Endothelial cell of umbilical vein (primary cell): ENCODE results near the gene TMEM184C. TPM values are rescaled to one million over a fixed set of nuclear protein-coding genes. Genes with fewer than 3 reads are reported as not detected.

Experiments
- BruUV-seq: library from RNA; stranded (reverse); fragments of 400-500 nt; replicated peaks from 2 replicates; lab custom pipeline; 2021; lab: Mats Ljungman, UMichigan
- CTCF ChIA-PET: fragments of 300-600, 350-600 bp; sonication (Branson Sonifier 250); formaldehyde crosslinking; loops from one replicate; lab custom pipeline; 2021; ENCODE audit warnings: antibody characterized with exemption, inconsistent platforms; lab: Charles Lee
- POLR2A ChIA-PET: fragments of 300-600, 350-600 bp; sonication (Branson Sonifier 250); formaldehyde crosslinking; loops from one replicate; lab custom pipeline; 2021; ENCODE audit warnings: antibody characterized with exemption, inconsistent platforms; lab: Charles Lee
- DNase-seq: peaks from one replicate; pipeline ENCODE4 v3.0.0-alpha.2; 2011; ENCODE audit warnings: low read depth, low spot score
- FAIRE-seq: peaks from 2 replicates; lab custom pipeline; 2011; peaks lifted over from hg19 to GRCh38; lab: Jason Lieb, UNC
- H2AFZ ChIP-seq: 2 replicates; pipeline ENCODE4 v1.6.0; 2012; ENCODE audit warnings: low read depth, low read length, control low read depth, inconsistent platforms
- H3K27ac ChIP-seq: 2 replicates; pipeline ENCODE4 v1.5.1; 2011; ENCODE audit warnings: low read depth, mild to moderate bottlenecking, control low read depth, low read length, moderate library complexity; ENCODE audit not compliant: insufficient read depth
- H3K27me3 ChIP-seq, 2 experiments: 2 replicates each; pipeline versions ENCODE4 v1.6.0 to v1.6.1; 2011; ENCODE audit warnings: low read length in 2 of 2, mixed read lengths in 1 of 2; ENCODE audit not compliant: control insufficient read depth in 2 of 2, insufficient read depth in 2 of 2
- H3K36me3 ChIP-seq, 2 experiments: 2 replicates in 1 of 2; 3 replicates in 1 of 2; pipeline ENCODE4 v1.5.1; 2011; ENCODE audit warnings: low read length in 2 of 2, mild to moderate bottlenecking in 1 of 2, moderate library complexity in 1 of 2; ENCODE audit not compliant: control insufficient read depth in 2 of 2, insufficient read depth in 2 of 2; ENCODE audit errors: extremely low read depth in 1 of 2
- H3K4me1 ChIP-seq: 3 replicates; pipeline ENCODE4 v1.5.1; 2011; ENCODE audit warnings: mild to moderate bottlenecking, low read length; ENCODE audit not compliant: control insufficient read depth, insufficient read depth; ENCODE audit errors: extremely low read depth
- H3K4me2 ChIP-seq: 2 replicates; pipeline ENCODE4 v1.6.1; 2011; ENCODE audit warnings: low read length, control low read depth, mixed read lengths; ENCODE audit not compliant: insufficient read depth
- H3K4me3 ChIP-seq, 3 experiments: fragments of 200-600 bp in 1 of 3; sonication (generic), shearing (Covaris generic) in 1 of 3; replicated peaks in 1 of 3; 2 replicates each; pipeline ENCODE4 v1.5.1; 2011 to 2016; ENCODE audit warnings: control low read depth in 3 of 3, low read length in 3 of 3, mild to moderate bottlenecking in 2 of 3, inconsistent platforms in 1 of 3, low read depth in 1 of 3, moderate library complexity in 1 of 3; ENCODE audit not compliant: insufficient read depth in 1 of 3
- H3K79me2 ChIP-seq: 2 replicates; pipeline ENCODE4 v1.6.0; 2012; ENCODE audit warnings: low read length, inconsistent platforms; ENCODE audit not compliant: control insufficient read depth, insufficient read depth
- H3K9ac ChIP-seq: replicated peaks from 2 replicates; pipeline ENCODE3; 2011; ENCODE audit warnings: low read length, control low read depth; ENCODE audit not compliant: insufficient read depth; ENCODE audit errors: extremely low read depth
- H3K9me1 ChIP-seq: replicated peaks from 3 replicates; pipeline ENCODE4 v1.6.0; 2011; ENCODE audit warnings: mild to moderate bottlenecking, low read length; ENCODE audit not compliant: control insufficient read depth, insufficient read depth; ENCODE audit errors: extremely low read depth
- H3K9me3 ChIP-seq: replicated peaks from 2 replicates; pipeline ENCODE4 v1.5.1; 2012; ENCODE audit warnings: low read length, inconsistent platforms; ENCODE audit not compliant: control insufficient read depth, insufficient read depth
- H4K20me1 ChIP-seq: replicated peaks from 2 replicates; pipeline ENCODE3; 2011; ENCODE audit warnings: mild to moderate bottlenecking, low read length; ENCODE audit not compliant: control insufficient read depth, insufficient read depth; ENCODE audit errors: extremely low read depth
- EZH2 ChIP-seq: IDR thresholded peaks from 2 replicates; pipeline ENCODE4 v1.6.1; 2012; ENCODE audit warnings: borderline replicate concordance, low read depth, mild to moderate bottlenecking, moderate library complexity, low read length, inconsistent platforms; ENCODE audit not compliant: severe bottlenecking
- FOS ChIP-seq: IDR thresholded peaks from 2 replicates; pipeline ENCODE4 v1.6.1; 2011; ENCODE audit warnings: mild to moderate bottlenecking, low read length, moderate library complexity, borderline replicate concordance; ENCODE audit not compliant: insufficient read depth
- GATA2 ChIP-seq: IDR thresholded peaks from 2 replicates; pipeline ENCODE4 v1.7.0; 2011; ENCODE audit warnings: low read depth, mild to moderate bottlenecking, moderate library complexity, mixed read lengths, low read length; ENCODE audit not compliant: insufficient read length, insufficient read depth
- JUN ChIP-seq: IDR thresholded peaks from 2 replicates; pipeline ENCODE4 v1.6.1; 2011; ENCODE audit warnings: borderline replicate concordance, low read depth; ENCODE audit not compliant: insufficient read length, insufficient read depth
- MYC ChIP-seq: IDR thresholded peaks from one replicate; pipeline ENCODE4 v1.6.1; 2011; ENCODE audit warnings: mild to moderate bottlenecking, low read depth, low read length
- POLR2A ChIP-seq: IDR thresholded peaks from 2 replicates; pipeline ENCODE4 v1.6.1; 2012; ENCODE audit warnings: low read depth, mild to moderate bottlenecking, control low read depth, low read length
- POLR2AphosphoS5 ChIP-seq: IDR thresholded peaks from 2 replicates; pipeline ENCODE4 v1.6.1; 2012; ENCODE audit warnings: low read depth, mild to moderate bottlenecking, control low read depth, low read length, moderate library complexity; ENCODE audit not compliant: insufficient read depth
- dilution Hi-C: fragments of 300-500 bp; cut with MboI; formaldehyde crosslinking; loops from one replicate; pipeline ENCODE4 v1.15.0; 2019; ENCODE audit warnings: low sequenced_read_pairs; ENCODE audit not compliant: extremely low pct_ligation_motif_present
- intact Hi-C: fragments of 100-400 bp; cut with micrococcal nuclease; formaldehyde crosslinking; loops from one replicate; pipeline ENCODE4 v1.10.0; 2022
- polyA plus RNA-seq, 4 experiments: library from polyadenylated mRNA; depleted of rRNA in 3 of 4; stranded (reverse) in 3 of 4; unstranded in 1 of 4; fragments of >200 nt; gene quantifications; 2 replicates each; pipeline versions ENCODE4 v1.2.1 to v1.2.3, GENCODE V29; 2011 to 2012; ENCODE audit warnings: missing spikeins in 1 of 4
- total RNA-seq: library from RNA; stranded (reverse); gene quantifications from 2 replicates; pipeline ENCODE4 v1.2.3, GENCODE V29; 2021
- TF ChIP-seq, protein P1 (sequence below), 2 donors: IDR thresholded peaks; 1 replicate in 1 of 2; 2 replicates in 1 of 2; pipeline ENCODE4 v1.5.1; 2011; ENCODE audit warnings: low read length in 2 of 2, mild to moderate bottlenecking in 2 of 2, moderate library complexity in 2 of 2, control low read depth in 1 of 2, inconsistent platforms in 1 of 2, low read depth in 1 of 2; ENCODE audit not compliant: insufficient read depth in 1 of 2; ENCODE audit errors: extremely low read depth in 1 of 2
- TF ChIP-seq, protein P2 (sequence below): IDR thresholded peaks from 2 replicates; pipeline ENCODE4 v1.6.1; 2011; ENCODE audit not compliant: insufficient read depth, insufficient read length

Gene TMEM184C
- total and polyA plus RNA-seq, 2 donors (not counting 3 experiments of a cell fraction or from before 2014, with no cell fraction given), result 10.3 to 29.2 TPM

- H3K36me3 ChIP-seq, result no peaks in the 10 kb centered on the region
- H3K4me3 ChIP-seq, result no peak overlapping the region
- CTCF ChIA-PET, result interaction anchor here (1.1 to 2.7 kb wide), 4 partner anchors 9 to 419 kb away, joined by 6 to 21 read pairs (median 7); no protein-coding TSS in a partner anchor
- H3K9me1 ChIP-seq, result no peaks in the 10 kb centered on the region
- TF ChIP-seq POLR2AphosphoS5 (no peak), JUN (no peak), GATA2 (no peak), EZH2 (no peak), POLR2A (no peak), FOS (no peak), MYC (no peak)
- TF ChIP-seq, protein P1, sequence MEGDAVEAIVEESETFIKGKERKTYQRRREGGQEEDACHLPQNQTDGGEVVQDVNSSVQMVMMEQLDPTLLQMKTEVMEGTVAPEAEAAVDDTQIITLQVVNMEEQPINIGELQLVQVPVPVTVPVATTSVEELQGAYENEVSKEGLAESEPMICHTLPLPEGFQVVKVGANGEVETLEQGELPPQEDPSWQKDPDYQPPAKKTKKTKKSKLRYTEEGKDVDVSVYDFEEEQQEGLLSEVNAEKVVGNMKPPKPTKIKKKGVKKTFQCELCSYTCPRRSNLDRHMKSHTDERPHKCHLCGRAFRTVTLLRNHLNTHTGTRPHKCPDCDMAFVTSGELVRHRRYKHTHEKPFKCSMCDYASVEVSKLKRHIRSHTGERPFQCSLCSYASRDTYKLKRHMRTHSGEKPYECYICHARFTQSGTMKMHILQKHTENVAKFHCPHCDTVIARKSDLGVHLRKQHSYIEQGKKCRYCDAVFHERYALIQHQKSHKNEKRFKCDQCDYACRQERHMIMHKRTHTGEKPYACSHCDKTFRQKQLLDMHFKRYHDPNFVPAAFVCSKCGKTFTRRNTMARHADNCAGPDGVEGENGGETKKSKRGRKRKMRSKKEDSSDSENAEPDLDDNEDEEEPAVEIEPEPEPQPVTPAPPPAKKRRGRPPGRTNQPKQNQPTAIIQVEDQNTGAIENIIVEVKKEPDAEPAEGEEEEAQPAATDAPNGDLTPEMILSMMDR (IDR thresholded peaks at IDR 0.05; ENCODE audit: extremely low read depth in 1 of 2, insufficient read depth in 1 of 2, low read depth in 1 of 2, low read length in 2 of 2), result no peak
- TF ChIP-seq, protein P2, sequence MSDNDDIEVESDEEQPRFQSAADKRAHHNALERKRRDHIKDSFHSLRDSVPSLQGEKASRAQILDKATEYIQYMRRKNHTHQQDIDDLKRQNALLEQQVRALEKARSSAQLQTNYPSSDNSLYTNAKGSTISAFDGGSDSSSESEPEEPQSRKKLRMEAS, result no peak
- dilution Hi-C loops (no loop called here), intact Hi-C loops (no loop called here)
- peaks cover 17% of the 10 kb centered on the region for H3K4me1 ChIP-seq
- POLR2A ChIA-PET, result no interaction called here
- no peak for FAIRE-seq
- no peaks in the 10 kb centered on the region for H3K9me3 ChIP-seq
- H3K79me2 ChIP-seq, result no peaks in the 10 kb centered on the region
- BruUV-seq, result no TSS peak
- no peaks in the 10 kb centered on the region for H3K27me3 ChIP-seq
- H4K20me1 ChIP-seq, result no peaks in the 10 kb centered on the region
- no peak overlapping the region for H3K27ac ChIP-seq
- DNase-seq, result peak; percentile 15
- H3K9ac ChIP-seq, result no peak overlapping the region
- no peak overlapping the region for H3K4me2 ChIP-seq
- no peak overlapping the region for H2AFZ ChIP-seq
Observed at GRCh38 chr4:147580396-147580795, 36.8 kb upstream of the TMEM184C start.
